ENCODE measurements around the gene SRP14.

SRP14 gene

GRCh38 chr15:40067921-40068624 lies 29.1 kb upstream of the SRP14 start:
- no peak for DNase-seq (ENCODE audit: low read depth in 2 of 2)

DNA sequence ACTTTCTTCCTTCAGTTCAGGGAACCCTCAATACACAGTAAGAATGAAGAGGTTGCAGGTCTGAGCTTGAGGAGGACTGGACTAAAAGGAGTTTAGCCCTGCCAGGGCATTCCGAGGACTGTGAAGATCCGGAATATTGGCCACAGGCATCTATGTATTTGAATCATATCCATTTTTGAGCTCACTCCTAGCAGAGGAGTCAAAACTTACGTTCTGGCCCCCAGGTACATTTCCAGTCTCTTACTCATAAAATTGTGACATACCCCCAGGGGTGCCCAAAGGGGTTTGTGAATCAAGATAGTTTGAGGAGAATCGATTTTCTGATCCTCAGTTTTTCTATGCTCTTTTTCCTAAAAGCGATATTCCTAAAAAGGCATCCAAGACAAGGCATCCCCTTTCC lies 27.6 kb upstream of the SRP14 start:
- DNase-seq (ENCODE audit: low read depth in 2 of 2) = no peak

DNA sequence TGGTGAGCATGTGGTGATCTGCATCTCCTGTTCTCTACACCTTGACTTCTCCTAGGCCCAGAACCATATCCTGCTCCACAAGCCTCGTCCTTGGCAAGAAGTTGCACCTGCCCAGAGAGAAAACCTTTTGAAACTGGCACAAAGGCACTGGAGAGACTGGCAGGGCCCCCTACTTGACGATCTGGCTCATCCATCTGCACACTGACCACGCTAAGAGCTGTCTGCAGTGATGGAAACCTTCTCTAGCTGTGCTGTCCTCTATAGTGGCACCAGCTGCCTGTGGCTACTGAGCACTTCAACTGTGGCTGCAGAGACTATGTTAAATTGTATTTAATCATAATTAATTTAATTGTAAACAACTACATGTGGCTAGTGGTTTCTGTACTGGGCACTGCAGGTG lies 26.2 kb upstream of the SRP14 start:
- DNase-seq (ENCODE audit: low read depth in 2 of 2) = no peak

DNA sequence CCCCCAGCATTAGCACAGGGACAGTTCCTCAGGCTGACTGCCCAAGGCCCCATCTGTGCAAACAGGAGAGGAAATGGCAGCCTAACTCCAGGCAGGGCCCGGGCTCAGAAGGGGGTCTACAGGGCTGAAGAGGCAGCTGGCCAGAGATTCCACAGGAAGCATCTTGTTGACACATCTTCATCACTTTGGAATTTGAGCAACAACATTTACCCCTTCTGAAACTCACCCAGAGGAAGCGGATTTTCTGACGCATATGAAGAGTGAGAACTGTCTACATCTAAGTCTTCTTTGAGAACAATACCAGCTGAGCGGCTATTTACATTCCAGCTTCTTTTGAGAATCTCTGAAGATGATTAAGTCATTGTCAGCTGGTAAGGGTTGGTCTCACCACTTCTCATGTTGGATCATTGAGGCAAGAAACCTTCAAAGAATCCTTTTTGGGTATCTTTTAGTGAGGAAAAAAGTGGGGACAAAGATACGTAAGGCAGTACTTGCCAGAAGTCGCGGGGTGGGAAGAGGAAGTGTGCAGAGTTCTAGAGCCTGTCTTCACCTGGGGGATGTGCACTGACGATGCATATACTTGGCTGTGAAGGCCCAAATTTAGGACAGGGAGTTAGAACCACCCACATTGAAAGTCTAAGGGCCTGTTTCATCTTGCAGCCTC lies 25.4 kb upstream of the SRP14 start:
- DNase-seq (ENCODE audit: low read depth in 2 of 2) = no peak

DNA sequence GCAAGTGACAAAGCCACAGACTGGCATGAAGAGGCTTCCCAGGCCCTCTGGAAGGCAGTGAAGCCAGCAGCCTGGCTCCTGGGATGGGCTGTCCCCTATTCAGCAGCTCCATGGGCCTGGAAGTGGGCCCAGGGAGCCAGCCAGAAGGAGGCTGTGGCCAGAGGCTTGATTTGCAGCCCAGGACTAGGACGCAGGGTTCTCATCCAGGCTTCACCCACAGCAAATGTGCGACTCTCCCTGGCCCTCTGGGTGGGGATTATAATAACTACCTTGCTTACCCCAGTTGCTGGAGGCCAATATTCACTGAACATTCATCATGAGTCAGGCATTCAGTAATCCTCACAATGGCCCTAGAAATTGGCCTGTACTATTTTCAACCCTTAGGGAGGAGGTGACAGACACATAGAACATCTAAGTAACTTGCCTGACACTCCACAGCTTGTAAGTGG lies 24.6 kb upstream of the SRP14 start:
- DNase-seq (ENCODE audit: low read depth in 2 of 2) = no peak

DNA sequence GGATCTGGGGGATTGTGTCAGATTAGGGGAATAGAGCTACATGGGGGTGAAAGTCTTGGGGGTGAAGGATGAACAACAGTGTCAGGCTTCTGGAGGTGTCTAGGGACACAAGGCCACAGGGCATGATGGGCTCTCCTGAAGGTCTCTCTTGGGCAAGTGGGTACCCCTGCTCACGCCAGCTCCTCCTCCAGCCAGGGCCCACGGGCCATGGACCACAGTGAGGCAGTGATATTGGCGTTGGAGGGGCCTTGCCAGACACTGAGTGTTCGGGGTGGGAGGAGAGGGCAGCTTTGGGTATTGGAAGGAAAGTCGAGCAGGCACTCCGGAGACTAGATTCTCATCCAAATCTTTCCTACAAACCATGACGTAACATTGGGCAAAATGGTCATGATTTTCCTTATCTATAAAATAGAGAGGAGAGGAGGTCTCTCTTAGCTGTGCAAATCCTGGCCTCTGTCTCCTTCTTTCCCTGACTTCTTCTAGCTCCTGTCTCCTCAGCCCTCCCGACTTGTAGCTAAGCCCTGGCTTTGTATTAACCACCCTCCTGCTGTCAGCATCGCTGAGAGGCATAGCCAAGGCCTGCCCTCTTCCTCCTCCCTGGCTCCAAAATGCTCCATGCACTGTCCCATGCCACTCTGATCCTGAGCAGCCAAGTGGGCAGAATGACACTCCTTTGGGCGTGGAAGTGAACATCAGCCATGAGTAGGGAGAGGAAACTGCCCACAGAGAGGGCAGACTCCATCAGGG lies 24.0 kb upstream of the SRP14 start:
- no peak for DNase-seq (ENCODE audit: low read depth in 2 of 2)

GRCh38 chr15:40061212-40061901 lies 22.4 kb upstream of the SRP14 start:
- no peak for DNase-seq (ENCODE audit: low read depth in 2 of 2)

DNA sequence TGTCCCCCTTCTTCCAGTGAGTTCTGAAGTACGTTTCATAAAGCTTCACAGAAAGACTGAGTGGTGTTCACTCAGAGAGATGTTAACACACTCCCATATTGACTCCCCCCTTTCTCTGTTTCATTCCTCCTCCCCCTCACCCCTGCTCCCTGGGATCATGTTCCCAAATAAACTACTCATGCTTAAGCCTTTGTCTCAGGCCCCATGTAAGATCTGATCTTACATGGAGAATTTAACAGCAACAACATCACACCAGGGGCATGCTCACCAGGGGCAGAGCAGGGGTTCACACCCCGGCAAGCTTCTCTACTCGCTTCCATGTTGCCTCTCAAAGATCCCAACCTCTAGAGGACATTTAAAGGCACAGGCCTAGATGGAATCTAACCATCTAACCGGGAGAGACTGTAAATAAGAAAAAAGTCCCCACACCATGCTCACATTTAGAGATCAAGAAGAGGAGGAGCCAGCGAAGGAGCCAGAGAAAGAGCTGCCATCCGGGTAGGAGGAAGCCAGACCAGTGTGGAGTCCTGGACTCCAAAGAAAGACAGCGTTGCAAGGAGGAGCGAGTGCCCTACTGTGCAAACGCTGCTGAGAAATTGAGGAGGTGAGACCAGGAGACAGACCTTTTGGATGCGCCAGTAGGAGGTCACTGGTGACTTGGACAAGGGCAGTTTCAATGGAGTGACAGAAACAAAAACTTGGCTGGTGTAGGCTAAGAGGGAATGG lies 21.4 kb upstream of the SRP14 start:
- DNase-seq (ENCODE audit: low read depth in 2 of 2) = no peak

DNA sequence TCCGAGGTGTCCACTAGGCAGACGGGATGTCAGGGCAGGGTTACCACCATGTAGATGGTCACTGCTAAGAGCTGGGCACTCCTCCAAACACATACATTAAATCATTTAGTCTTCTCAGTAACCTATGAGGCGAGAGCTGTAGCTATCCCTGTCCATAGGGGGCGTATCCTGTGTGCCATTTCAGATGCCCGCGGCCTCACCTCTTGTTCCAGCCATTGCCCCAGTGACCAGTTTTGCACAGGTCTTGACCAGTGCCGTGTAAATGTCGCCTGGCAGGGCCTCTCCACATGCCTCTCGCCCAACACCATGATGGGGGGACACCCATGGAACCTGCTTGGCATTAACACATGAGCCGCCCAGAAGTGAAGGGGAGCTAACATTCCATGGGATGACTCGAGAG lies 20.8 kb upstream of the SRP14 start:
- DNase-seq (ENCODE audit: low read depth in 2 of 2) = no peak

- no peak for DNase-seq (ENCODE audit: low read depth in 2 of 2)
These were observed 19.6 kb upstream of the SRP14 start for GRCh38 chr15:40058476-40059140.

DNA sequence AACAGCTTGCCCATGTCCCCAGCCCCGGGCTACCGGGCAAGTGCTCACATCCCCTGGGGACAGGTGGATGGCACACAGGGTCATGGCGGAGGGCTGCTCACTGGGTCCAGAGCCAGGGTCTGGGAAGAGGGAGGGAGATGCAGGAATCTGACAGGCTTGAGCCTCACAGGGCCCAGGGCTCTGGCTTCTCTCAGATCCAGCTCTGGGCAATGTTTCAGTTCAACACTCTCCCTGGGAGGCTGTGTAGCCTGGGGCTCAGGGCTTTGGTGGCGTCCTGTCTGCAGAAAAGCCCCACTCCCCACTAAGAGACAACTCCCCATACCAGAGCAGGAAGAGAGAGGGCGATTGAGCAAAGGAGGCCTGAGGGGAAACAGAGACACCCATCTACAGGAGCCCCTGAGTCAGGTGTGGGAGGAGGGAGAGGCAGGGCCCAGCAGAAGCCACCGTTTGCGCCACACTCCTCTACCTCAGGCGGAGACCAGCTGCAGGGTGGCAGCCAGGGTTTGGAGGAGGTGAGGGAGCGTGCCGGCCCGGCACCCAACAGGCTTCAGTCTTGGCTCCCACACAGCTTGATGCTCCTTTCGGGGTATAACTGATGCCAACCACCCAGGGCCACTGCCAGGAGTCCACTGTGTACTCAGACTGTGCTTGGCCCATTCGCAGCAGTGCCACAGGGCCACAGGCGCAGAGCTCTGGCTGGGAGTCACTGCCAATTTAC lies 16.8 kb upstream of the SRP14 start:
- DNase-seq (ENCODE audit: low read depth in 2 of 2) = no peak

DNA sequence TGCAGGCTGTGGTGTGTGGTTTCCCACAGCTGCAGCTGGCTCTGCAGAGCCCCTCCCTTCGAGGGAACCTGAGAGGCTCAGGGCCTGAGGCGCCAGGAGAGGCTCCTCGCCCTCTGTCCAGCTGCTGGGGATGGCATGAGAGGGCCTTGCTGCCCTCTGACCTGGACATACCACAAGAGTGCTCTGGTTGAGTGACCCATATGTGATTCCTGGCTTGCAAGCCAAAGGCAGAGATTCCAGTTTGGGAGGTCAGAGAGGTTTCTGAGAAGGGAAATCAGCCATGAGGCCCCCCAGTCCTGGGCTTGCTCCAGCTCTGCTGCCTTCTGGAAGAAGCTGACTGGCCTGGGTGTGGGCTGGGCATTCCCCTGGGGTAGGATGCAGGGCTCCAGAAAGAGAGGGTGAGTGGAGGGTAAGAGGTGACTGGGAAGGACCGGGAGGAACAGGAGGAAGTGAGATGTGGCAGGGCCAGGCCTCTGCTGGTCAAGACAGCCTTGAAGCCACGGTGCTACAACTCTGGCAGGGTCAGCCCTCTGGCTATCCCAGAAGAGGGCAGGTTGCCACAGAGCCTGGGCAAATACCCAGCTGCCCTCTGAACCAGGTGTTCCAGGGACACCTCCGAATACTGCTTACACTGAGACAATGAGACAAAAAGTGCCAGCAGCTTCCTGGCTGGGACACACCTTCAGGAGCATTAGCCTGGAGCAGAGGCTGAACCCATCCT lies 16.0 kb upstream of the SRP14 start:
- DNase-seq (ENCODE audit: low read depth in 2 of 2) = no peak

GRCh38 chr15:40054605-40054854 lies 15.5 kb upstream of the SRP14 start:
- DNase-seq (ENCODE audit: low read depth in 2 of 2) = no peak

DNA sequence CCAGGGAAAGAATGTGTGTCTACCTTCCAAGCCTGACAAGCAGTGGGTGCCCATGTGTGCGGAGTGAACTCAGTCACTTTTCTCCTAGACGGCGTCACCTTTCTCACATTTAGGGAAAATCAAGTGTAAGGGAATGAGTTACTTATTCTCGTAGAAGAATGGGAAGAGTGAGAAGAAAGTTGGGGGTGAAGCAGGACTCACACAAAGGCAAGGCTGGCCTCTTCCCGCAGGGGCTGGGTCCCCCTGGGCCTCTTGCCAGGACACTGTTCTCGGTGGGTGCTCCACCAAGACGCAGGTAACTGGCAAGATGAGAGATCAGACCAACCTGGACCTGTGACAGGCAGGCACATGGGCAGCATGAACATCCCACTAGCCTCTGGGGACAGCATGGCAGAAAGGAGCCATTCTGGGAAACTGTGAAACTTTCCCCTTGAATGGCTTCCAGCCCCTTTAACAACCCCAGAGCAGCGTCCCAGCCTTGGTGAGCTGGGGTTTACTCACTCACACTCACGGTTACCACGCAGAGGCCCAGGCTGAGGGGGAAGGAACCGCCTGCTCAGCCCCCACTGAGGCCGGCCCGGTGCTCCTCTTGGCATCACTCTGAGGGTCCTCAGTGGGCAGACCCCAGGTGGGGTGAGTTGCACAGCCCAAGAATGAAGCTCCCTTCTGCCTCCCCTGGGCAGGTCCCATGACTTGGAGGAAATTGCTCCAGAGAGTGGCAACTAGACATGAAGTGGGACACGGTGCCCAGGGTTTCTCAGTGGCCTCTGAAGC lies 15.0 kb upstream of the SRP14 start:
- no peak for DNase-seq (ENCODE audit: low read depth in 2 of 2)

GRCh38 chr15:40053079-40053830 lies 14.3 kb upstream of the SRP14 start:
- DNase-seq (ENCODE audit: low read depth in 2 of 2) = no peak

GRCh38 chr15:40052604-40053003 lies 13.6 kb upstream of the SRP14 start:
- DNase-seq (ENCODE audit: low read depth in 2 of 2) = no peak

- DNase-seq (ENCODE audit: low read depth in 2 of 2) = no peak
These were observed 12.8 kb upstream of the SRP14 start for GRCh38 chr15:40051616-40052415.
